Measurements from ENCODE around the gene ABI3. TPM values are rescaled to one million over a fixed set of nuclear protein-coding genes. Genes with fewer than 3 reads are reported as not detected.

The ABI3 gene
- total and polyA plus RNA-seq, 4 donors = 4.7 to 8.8 (median 5.5) TPM

DNA sequence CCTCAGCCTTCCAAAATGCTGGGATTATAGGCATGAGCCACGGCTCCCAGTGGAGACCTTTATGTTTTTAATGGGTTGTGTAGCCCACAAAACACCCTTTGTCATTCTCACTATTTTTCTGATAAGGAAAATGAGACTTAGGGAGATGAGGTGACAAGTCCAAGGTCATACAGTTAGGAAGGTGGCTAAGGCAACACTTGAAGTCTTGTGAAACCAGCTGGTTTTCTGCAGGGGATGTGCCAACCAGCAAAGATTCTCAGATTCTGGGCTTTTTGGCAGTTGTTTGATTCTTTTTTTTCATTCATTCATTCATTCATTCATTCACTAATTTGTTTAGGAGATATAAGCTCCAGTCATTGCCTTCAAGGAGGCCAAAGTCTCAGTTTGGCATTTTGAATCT, 30.1 kb downstream of the ABI3 start (continued):
- TF ChIP-seq SP1 (IDR thresholded peaks at IDR 0.05) = no peak

DNA sequence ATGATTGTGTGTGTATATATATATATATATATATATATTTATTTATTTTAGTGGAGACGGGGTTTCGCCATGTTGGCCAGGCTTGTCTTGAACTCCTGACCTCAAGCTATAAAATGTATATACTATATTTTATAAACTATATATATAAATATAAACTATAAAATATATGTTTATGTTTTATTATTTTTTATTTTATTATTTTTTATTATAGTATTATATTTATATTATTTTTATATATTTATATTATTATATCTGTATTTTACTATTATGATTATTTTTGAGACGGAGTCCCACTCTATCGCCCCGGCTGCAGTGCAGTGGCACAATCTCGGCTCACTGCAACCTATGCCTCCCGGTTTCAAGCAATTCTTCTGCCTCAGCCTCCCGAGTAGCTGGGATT, 30.5 kb downstream of the ABI3 start:
- Histone ChIP-seq H3K27ac (ENCODE audit: low read depth in 1 of 2, low read length in 2 of 2) (no peak overlapping the region), H3K36me3 (ENCODE audit: control insufficient read depth in 4 of 4, insufficient read depth in 3 of 4, low read depth in 1 of 4, low read length in 3 of 4) (no peaks in the 10 kb centered on the region), H3K9ac (ENCODE audit: low read depth in 1 of 2, low read length in 2 of 2) (no peak overlapping the region), H3K4me1 (ENCODE audit: control insufficient read depth in 4 of 4, insufficient read depth in 4 of 4, low read length in 3 of 4) (no peaks in the 10 kb centered on the region), H3K27me3 (ENCODE audit: control insufficient read depth in 4 of 4, insufficient read depth in 4 of 4, low read length in 3 of 4) (no peaks in the 10 kb centered on the region), H3K9me3 (ENCODE audit: control insufficient read depth in 4 of 4, low read length in 3 of 4) (no peaks in the 10 kb centered on the region), H3K4me3 (ENCODE audit: low read depth in 1 of 3, low read length in 3 of 3) (no peak overlapping the region)
- no peak for DNase-seq (ENCODE audit: low spot score)
- no peak for TF ChIP-seq NR2F2 (IDR thresholded peaks at IDR 0.05)
- TF ChIP-seq HNF4A (conservative IDR thresholded peaks at IDR 0.05) = no peak
- TF ChIP-seq JUND (IDR thresholded peaks at IDR 0.05) = no peak
- TF ChIP-seq, protein P1, sequence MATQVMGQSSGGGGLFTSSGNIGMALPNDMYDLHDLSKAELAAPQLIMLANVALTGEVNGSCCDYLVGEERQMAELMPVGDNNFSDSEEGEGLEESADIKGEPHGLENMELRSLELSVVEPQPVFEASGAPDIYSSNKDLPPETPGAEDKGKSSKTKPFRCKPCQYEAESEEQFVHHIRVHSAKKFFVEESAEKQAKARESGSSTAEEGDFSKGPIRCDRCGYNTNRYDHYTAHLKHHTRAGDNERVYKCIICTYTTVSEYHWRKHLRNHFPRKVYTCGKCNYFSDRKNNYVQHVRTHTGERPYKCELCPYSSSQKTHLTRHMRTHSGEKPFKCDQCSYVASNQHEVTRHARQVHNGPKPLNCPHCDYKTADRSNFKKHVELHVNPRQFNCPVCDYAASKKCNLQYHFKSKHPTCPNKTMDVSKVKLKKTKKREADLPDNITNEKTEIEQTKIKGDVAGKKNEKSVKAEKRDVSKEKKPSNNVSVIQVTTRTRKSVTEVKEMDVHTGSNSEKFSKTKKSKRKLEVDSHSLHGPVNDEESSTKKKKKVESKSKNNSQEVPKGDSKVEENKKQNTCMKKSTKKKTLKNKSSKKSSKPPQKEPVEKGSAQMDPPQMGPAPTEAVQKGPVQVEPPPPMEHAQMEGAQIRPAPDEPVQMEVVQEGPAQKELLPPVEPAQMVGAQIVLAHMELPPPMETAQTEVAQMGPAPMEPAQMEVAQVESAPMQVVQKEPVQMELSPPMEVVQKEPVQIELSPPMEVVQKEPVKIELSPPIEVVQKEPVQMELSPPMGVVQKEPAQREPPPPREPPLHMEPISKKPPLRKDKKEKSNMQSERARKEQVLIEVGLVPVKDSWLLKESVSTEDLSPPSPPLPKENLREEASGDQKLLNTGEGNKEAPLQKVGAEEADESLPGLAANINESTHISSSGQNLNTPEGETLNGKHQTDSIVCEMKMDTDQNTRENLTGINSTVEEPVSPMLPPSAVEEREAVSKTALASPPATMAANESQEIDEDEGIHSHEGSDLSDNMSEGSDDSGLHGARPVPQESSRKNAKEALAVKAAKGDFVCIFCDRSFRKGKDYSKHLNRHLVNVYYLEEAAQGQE (IDR thresholded peaks at IDR 0.05) = no peak
- TF ChIP-seq, protein P2, sequence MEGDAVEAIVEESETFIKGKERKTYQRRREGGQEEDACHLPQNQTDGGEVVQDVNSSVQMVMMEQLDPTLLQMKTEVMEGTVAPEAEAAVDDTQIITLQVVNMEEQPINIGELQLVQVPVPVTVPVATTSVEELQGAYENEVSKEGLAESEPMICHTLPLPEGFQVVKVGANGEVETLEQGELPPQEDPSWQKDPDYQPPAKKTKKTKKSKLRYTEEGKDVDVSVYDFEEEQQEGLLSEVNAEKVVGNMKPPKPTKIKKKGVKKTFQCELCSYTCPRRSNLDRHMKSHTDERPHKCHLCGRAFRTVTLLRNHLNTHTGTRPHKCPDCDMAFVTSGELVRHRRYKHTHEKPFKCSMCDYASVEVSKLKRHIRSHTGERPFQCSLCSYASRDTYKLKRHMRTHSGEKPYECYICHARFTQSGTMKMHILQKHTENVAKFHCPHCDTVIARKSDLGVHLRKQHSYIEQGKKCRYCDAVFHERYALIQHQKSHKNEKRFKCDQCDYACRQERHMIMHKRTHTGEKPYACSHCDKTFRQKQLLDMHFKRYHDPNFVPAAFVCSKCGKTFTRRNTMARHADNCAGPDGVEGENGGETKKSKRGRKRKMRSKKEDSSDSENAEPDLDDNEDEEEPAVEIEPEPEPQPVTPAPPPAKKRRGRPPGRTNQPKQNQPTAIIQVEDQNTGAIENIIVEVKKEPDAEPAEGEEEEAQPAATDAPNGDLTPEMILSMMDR (IDR thresholded peaks at IDR 0.05; ENCODE audit: low read depth, low read length, missing input control) = no peak
- TF ChIP-seq YY1 (IDR thresholded peaks at IDR 0.05) = no peak
- no peak for TF ChIP-seq FOXA2 (IDR thresholded peaks at IDR 0.05)
- TF ChIP-seq, protein P3, sequence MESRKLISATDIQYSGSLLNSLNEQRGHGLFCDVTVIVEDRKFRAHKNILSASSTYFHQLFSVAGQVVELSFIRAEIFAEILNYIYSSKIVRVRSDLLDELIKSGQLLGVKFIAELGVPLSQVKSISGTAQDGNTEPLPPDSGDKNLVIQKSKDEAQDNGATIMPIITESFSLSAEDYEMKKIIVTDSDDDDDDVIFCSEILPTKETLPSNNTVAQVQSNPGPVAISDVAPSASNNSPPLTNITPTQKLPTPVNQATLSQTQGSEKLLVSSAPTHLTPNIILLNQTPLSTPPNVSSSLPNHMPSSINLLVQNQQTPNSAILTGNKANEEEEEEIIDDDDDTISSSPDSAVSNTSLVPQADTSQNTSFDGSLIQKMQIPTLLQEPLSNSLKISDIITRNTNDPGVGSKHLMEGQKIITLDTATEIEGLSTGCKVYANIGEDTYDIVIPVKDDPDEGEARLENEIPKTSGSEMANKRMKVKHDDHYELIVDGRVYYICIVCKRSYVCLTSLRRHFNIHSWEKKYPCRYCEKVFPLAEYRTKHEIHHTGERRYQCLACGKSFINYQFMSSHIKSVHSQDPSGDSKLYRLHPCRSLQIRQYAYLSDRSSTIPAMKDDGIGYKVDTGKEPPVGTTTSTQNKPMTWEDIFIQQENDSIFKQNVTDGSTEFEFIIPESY (IDR thresholded peaks at IDR 0.05) = no peak
- no peak for TF ChIP-seq RXRA (IDR thresholded peaks at IDR 0.05)
- 92% methylated on average over 8 of the region's 8 CpGs for WGBS

DNA sequence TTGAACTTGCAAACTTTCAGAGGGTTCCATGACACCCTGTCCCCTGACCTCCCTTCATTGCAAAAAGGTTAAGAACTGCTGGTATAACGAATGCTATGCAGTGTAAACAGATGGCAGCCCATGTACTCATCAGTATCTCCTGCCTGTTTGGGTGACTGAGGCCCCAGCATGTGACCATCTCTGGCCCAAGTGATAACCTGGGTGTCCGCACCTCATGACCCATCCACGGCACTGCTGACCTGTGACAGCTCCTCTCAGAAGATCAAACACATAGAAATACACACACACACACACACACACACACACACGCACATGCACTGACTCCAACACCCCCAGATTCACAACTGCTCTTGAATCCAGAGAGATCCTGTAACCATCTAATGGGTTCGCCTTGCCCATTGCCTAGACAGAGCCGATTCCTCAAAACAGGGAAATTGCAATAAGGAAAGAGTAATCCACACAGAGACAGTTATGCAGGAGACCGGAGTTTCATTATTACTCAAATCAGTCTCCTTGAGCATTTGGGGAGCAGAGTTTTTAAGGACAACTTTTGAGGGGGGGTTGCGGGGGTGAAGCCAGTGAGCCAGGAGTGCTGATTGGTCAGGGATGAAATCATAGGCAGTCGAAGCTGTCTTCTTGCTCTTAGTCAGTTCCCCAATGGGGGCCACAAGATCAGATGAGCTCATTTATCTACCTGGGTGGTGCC, 31.3 kb downstream of the ABI3 start:
- 69% methylated on average over 9 of the region's 9 CpGs for WGBS
- Histone ChIP-seq H3K27me3 (ENCODE audit: control insufficient read depth in 4 of 4, insufficient read depth in 4 of 4, low read length in 3 of 4) (no peaks in the 10 kb centered on the region), H3K9ac (ENCODE audit: low read depth in 1 of 2, low read length in 2 of 2) (no peak overlapping the region), H3K36me3 (ENCODE audit: control insufficient read depth in 4 of 4, insufficient read depth in 3 of 4, low read depth in 1 of 4, low read length in 3 of 4) (no peaks in the 10 kb centered on the region), H3K4me1 (ENCODE audit: control insufficient read depth in 4 of 4, insufficient read depth in 4 of 4, low read length in 3 of 4) (no peaks in the 10 kb centered on the region), H3K9me3 (ENCODE audit: control insufficient read depth in 4 of 4, low read length in 3 of 4) (no peaks in the 10 kb centered on the region), H3K27ac (ENCODE audit: low read depth in 1 of 2, low read length in 2 of 2) (no peak overlapping the region), H3K4me3 (ENCODE audit: low read depth in 1 of 3, low read length in 3 of 3) (no peak overlapping the region)
- DNase-seq (ENCODE audit: low spot score) = peak; percentile 71
- TF ChIP-seq, protein P4, sequence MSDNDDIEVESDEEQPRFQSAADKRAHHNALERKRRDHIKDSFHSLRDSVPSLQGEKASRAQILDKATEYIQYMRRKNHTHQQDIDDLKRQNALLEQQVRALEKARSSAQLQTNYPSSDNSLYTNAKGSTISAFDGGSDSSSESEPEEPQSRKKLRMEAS (IDR thresholded peaks at IDR 0.05) = no peak
- TF ChIP-seq SP1 (IDR thresholded peaks at IDR 0.05) (no peak), EGR1 (IDR thresholded peaks at IDR 0.05; ENCODE audit: low read depth in 2 of 2) (no peak), HNF4A (conservative IDR thresholded peaks at IDR 0.05) (no peak), YY1 (IDR thresholded peaks at IDR 0.05) (no peak), HNF4G (IDR thresholded peaks at IDR 0.05) (no peak), TAF1 (conservative IDR thresholded peaks at IDR 0.05) (no peak), FOXA2 (IDR thresholded peaks at IDR 0.05) (no peak), GABPA (IDR thresholded peaks at IDR 0.05 in 1 of 2, conservative IDR thresholded peaks at IDR 0.05 in 1 of 2) (no peak), RXRA (IDR thresholded peaks at IDR 0.05) (no peak)
- TF ChIP-seq, protein P5, sequence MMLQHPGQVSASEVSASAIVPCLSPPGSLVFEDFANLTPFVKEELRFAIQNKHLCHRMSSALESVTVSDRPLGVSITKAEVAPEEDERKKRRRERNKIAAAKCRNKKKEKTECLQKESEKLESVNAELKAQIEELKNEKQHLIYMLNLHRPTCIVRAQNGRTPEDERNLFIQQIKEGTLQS (IDR thresholded peaks at IDR 0.05) = no peak
- TF ChIP-seq, protein P1 (IDR thresholded peaks at IDR 0.05) = no peak
